WTC11 (cell line): ENCODE measurements around the gene TTLL4. TPM values are rescaled to one million over a fixed set of nuclear protein-coding genes. Genes with fewer than 3 reads are reported as not detected.

Experiments
- ATAC-seq: fragments of 200-7000 bp; cut with Tn5 transposase; 2 replicates; pipeline ENCODE4 v1.10.0; 2021; ENCODE audit warnings: mild to moderate bottlenecking, moderate library complexity
- CTCF ChIA-PET: fragments of 300-600 bp; sonication (Branson Sonifier 250); formaldehyde crosslinking; loops from one replicate; lab custom pipeline; 2021; ENCODE audit warnings: antibody characterized with exemption; lab: Charles Lee
- POLR2A ChIA-PET: fragments of 350-600 bp; sonication (Branson Sonifier 250); formaldehyde crosslinking; loops from one replicate; lab custom pipeline; 2021; ENCODE audit warnings: antibody characterized with exemption; lab: Charles Lee
- DNase-seq: peaks from one replicate; pipeline ENCODE4 v3.0.0; 2021; ENCODE audit warnings: low spot score
- H3K27ac Mint-ChIP-seq: 2 replicates; pipeline ENCODE4 v1.8.0; 2021; ENCODE audit warnings: mixed read lengths
- H3K27me3 Mint-ChIP-seq: 2 replicates; pipeline ENCODE4 v1.8.0; 2021; ENCODE audit warnings: low read depth, mild to moderate bottlenecking, moderate library complexity, mixed read lengths
- H3K36me3 Mint-ChIP-seq: 2 replicates; pipeline ENCODE4 v1.8.0; 2021; ENCODE audit warnings: mixed read lengths
- H3K4me1 Mint-ChIP-seq: 2 replicates; pipeline ENCODE4 v1.8.0; 2022; ENCODE audit warnings: mixed read lengths
- H3K4me3 Mint-ChIP-seq: 2 replicates; pipeline ENCODE4 v1.8.0; 2021; ENCODE audit warnings: mild to moderate bottlenecking, moderate library complexity, mixed read lengths
- H3K9me3 Mint-ChIP-seq: 2 replicates; pipeline ENCODE4 v1.8.0; 2021; ENCODE audit warnings: mixed read lengths
- AR ChIP-seq: fragments of 250-450 bp; sonication (Bioruptor Pico); IDR thresholded peaks from 2 replicates; pipeline ENCODE4 v1.9.0; 2021; ENCODE audit warnings: mild to moderate bottlenecking
- CBFB ChIP-seq: sonication (generic); formaldehyde crosslinking; IDR thresholded peaks from 2 replicates; pipeline ENCODE4 v1.8.1; 2022; ENCODE audit warnings: mild to moderate bottlenecking, low read depth, missing genetic modification reagents
- EMX1 ChIP-seq: fragments of 250-450 bp; sonication (Bioruptor Pico); IDR thresholded peaks from 2 replicates; pipeline ENCODE4 v1.8.0; 2021; ENCODE audit warnings: mild to moderate bottlenecking
- ETV6 ChIP-seq: sonication (generic); formaldehyde crosslinking; IDR thresholded peaks from 2 replicates; pipeline ENCODE4 v1.8.1; 2022; ENCODE audit warnings: mild to moderate bottlenecking, missing genetic modification reagents
- FOXP1 ChIP-seq: sonication (generic); formaldehyde crosslinking; IDR thresholded peaks from 2 replicates; pipeline ENCODE4 v1.8.0; 2022; ENCODE audit warnings: missing genetic modification reagents, mild to moderate bottlenecking, moderate library complexity, borderline replicate concordance
- GRHL2 ChIP-seq: fragments of 250-450 bp; sonication (Bioruptor Pico); IDR thresholded peaks from 2 replicates; pipeline ENCODE4 v1.8.0; 2022; ENCODE audit warnings: mild to moderate bottlenecking, moderate library complexity; ENCODE audit not compliant: insufficient replicate concordance, severe bottlenecking
- JAZF1 ChIP-seq: fragments of 250-450 bp; sonication (Bioruptor Pico); IDR thresholded peaks from 2 replicates; pipeline ENCODE4 v1.9.0; 2021; ENCODE audit warnings: moderate library complexity, mild to moderate bottlenecking, inconsistent platforms
- MYBL2 ChIP-seq: sonication (generic); formaldehyde crosslinking; IDR thresholded peaks from 2 replicates; pipeline ENCODE4 v1.8.1; 2023; ENCODE audit warnings: mild to moderate bottlenecking, moderate library complexity, missing genetic modification reagents
- PRDM15 ChIP-seq: sonication (generic); formaldehyde crosslinking; IDR thresholded peaks from 2 replicates; pipeline ENCODE4 v1.8.0; 2022; ENCODE audit warnings: missing genetic modification reagents
- PRRX2 ChIP-seq: fragments of 250-450 bp; sonication (Bioruptor Pico); IDR thresholded peaks from 2 replicates; pipeline ENCODE4 v1.8.0; 2021; ENCODE audit warnings: mild to moderate bottlenecking
- TCF7 ChIP-seq: sonication (generic); formaldehyde crosslinking; IDR thresholded peaks from 2 replicates; pipeline ENCODE4 v1.8.0; 2022; ENCODE audit warnings: mild to moderate bottlenecking, low read depth, missing genetic modification reagents, moderate library complexity
- ZNF121 ChIP-seq: sonication (generic); formaldehyde crosslinking; IDR thresholded peaks from 2 replicates; pipeline ENCODE4 v1.8.0; 2023; ENCODE audit warnings: missing genetic modification reagents
- ZNF263 ChIP-seq: sonication (generic); formaldehyde crosslinking; IDR thresholded peaks from 2 replicates; pipeline ENCODE4 v1.8.1; 2022; ENCODE audit warnings: low read depth, mild to moderate bottlenecking, moderate library complexity, missing genetic modification reagents
- ZNF425 ChIP-seq: fragments of 250-450 bp; sonication (Bioruptor Pico); conservative IDR thresholded peaks from 2 replicates; pipeline ENCODE4 v1.9.0; 2021; ENCODE audit warnings: mild to moderate bottlenecking
- total RNA-seq: library from RNA; stranded (reverse); gene quantifications from 3 replicates; pipeline ENCODE4 v1.2.3, GENCODE V29; 2021
- TF ChIP-seq, protein P1 (sequence below): sonication (generic); formaldehyde crosslinking; IDR thresholded peaks from 2 replicates; pipeline ENCODE4 v1.8.1; 2023; ENCODE audit warnings: mild to moderate bottlenecking, missing genetic modification reagents, moderate library complexity
- TF ChIP-seq, protein P2 (sequence below): sonication (generic); formaldehyde crosslinking; IDR thresholded peaks from 2 replicates; pipeline ENCODE4 v1.8.0; 2023; ENCODE audit warnings: missing genetic modification reagents
- TF ChIP-seq, protein P3 (sequence below): sonication (generic); formaldehyde crosslinking; IDR thresholded peaks from 2 replicates; pipeline ENCODE4 v1.8.1; 2023; ENCODE audit warnings: mild to moderate bottlenecking, missing genetic modification reagents, moderate library complexity
- TF ChIP-seq, protein P4 (sequence below): sonication (generic); formaldehyde crosslinking; IDR thresholded peaks from 2 replicates; pipeline ENCODE4 v1.8.0; 2023; ENCODE audit warnings: mild to moderate bottlenecking, missing genetic modification reagents

Gene TTLL4
- total RNA-seq, 1 experiment from 2014 or later, result 87.4 TPM

GRCh38 chr2:218788529-218789255 is 78.1 kb downstream of the TTLL4 start:
- Mint-ChIP-seq H3K27ac (no peak overlapping the region), H3K4me3 (no peak overlapping the region), H3K36me3 (no peaks in the 10 kb centered on the region), H3K9me3 (no peaks in the 10 kb centered on the region), H3K27me3 (peaks cover 15% of the 10 kb centered on the region), H3K4me1 (no peaks in the 10 kb centered on the region)
- no peak for DNase-seq
- TF ChIP-seq, protein P1, sequence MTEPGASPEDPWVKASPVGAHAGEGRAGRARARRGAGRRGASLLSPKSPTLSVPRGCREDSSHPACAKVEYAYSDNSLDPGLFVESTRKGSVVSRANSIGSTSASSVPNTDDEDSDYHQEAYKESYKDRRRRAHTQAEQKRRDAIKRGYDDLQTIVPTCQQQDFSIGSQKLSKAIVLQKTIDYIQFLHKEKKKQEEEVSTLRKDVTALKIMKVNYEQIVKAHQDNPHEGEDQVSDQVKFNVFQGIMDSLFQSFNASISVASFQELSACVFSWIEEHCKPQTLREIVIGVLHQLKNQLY (CRISPR knock-in tag), result no peak
- TF ChIP-seq JAZF1 (CRISPR knock-in tag) (no peak), GRHL2 (no peak), PRRX2 (no peak)
- ChIA-PET CTCF (no interaction called here), POLR2A (no interaction called here)
- no peak for ATAC-seq

GRCh38 chr2:218792433-218792832 is 81.8 kb downstream of the TTLL4 start:
- no peaks in the 10 kb centered on the region for H3K9me3 Mint-ChIP-seq
- no peaks in the 10 kb centered on the region for H3K27me3 Mint-ChIP-seq
- CTCF ChIA-PET, result no interaction called here
- DNase-seq (no peak), ATAC-seq (no peak)
- H3K4me3 Mint-ChIP-seq, result no peak overlapping the region
- POLR2A ChIA-PET, result no interaction called here
- H3K27ac Mint-ChIP-seq, result no peak overlapping the region
- peaks cover 5% of the 10 kb centered on the region for H3K4me1 Mint-ChIP-seq
- TF ChIP-seq ETV6 (CRISPR knock-in tag), result no peak
- TF ChIP-seq CBFB (CRISPR knock-in tag), result no peak
- no peak for TF ChIP-seq EMX1 (CRISPR knock-in tag)
- TF ChIP-seq, protein P2, sequence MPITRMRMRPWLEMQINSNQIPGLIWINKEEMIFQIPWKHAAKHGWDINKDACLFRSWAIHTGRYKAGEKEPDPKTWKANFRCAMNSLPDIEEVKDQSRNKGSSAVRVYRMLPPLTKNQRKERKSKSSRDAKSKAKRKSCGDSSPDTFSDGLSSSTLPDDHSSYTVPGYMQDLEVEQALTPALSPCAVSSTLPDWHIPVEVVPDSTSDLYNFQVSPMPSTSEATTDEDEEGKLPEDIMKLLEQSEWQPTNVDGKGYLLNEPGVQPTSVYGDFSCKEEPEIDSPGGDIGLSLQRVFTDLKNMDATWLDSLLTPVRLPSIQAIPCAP (CRISPR knock-in tag), result no peak
- TF ChIP-seq ZNF121 (CRISPR knock-in tag), result no peak
- H3K36me3 Mint-ChIP-seq, result no peaks in the 10 kb centered on the region

DNA sequence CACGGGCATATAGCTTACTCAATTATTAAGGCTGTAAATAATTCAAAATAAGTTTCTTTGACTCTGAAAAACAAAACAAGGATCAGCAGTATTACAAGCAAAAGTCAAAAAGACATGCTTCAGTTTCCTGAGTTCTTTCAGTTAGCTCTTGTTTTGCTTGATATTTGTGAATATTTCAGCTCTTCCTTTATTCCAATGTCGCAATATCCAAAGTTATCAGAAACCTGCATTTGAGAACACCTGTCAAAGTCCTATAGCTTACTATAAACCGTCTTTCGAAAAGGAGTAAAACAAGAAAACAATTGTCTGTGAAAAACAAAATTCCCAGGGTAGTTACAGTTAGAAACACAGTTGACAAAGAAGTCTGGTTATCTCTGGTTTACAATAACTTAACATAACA is 86.1 kb downstream of the TTLL4 start:
- ATAC-seq (no peak), DNase-seq (no peak)
- H3K4me1 Mint-ChIP-seq, result peaks cover 23% of the 10 kb centered on the region
- POLR2A ChIA-PET, result no interaction called here
- no peaks in the 10 kb centered on the region for H3K36me3 Mint-ChIP-seq
- no peaks in the 10 kb centered on the region for H3K27me3 Mint-ChIP-seq
- no peak overlapping the region for H3K4me3 Mint-ChIP-seq
- H3K27ac Mint-ChIP-seq, result no peak overlapping the region
- CTCF ChIA-PET, result interaction anchor here (2.7 kb wide), 1 partner anchor 51 kb away, joined by 9 read pairs; no protein-coding TSS in a partner anchor
- H3K9me3 Mint-ChIP-seq, result no peaks in the 10 kb centered on the region
- TF ChIP-seq TCF7 (CRISPR knock-in tag) (no peak), FOXP1 (CRISPR knock-in tag) (no peak), MYBL2 (CRISPR knock-in tag) (no peak), AR (CRISPR knock-in tag) (no peak), ZNF425 (CRISPR knock-in tag) (no peak), PRDM15 (CRISPR knock-in tag) (no peak), ZNF263 (CRISPR knock-in tag) (no peak), ETV6 (CRISPR knock-in tag) (no peak)
- TF ChIP-seq, protein P3, sequence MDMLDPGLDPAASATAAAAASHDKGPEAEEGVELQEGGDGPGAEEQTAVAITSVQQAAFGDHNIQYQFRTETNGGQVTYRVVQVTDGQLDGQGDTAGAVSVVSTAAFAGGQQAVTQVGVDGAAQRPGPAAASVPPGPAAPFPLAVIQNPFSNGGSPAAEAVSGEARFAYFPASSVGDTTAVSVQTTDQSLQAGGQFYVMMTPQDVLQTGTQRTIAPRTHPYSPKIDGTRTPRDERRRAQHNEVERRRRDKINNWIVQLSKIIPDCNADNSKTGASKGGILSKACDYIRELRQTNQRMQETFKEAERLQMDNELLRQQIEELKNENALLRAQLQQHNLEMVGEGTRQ (CRISPR knock-in tag), result no peak
- TF ChIP-seq, protein P4, sequence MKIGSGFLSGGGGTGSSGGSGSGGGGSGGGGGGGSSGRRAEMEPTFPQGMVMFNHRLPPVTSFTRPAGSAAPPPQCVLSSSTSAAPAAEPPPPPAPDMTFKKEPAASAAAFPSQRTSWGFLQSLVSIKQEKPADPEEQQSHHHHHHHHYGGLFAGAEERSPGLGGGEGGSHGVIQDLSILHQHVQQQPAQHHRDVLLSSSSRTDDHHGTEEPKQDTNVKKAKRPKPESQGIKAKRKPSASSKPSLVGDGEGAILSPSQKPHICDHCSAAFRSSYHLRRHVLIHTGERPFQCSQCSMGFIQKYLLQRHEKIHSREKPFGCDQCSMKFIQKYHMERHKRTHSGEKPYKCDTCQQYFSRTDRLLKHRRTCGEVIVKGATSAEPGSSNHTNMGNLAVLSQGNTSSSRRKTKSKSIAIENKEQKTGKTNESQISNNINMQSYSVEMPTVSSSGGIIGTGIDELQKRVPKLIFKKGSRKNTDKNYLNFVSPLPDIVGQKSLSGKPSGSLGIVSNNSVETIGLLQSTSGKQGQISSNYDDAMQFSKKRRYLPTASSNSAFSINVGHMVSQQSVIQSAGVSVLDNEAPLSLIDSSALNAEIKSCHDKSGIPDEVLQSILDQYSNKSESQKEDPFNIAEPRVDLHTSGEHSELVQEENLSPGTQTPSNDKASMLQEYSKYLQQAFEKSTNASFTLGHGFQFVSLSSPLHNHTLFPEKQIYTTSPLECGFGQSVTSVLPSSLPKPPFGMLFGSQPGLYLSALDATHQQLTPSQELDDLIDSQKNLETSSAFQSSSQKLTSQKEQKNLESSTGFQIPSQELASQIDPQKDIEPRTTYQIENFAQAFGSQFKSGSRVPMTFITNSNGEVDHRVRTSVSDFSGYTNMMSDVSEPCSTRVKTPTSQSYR (CRISPR knock-in tag), result no peak
